Measurements from ENCODE around the gene SSBP3.

DNA sequence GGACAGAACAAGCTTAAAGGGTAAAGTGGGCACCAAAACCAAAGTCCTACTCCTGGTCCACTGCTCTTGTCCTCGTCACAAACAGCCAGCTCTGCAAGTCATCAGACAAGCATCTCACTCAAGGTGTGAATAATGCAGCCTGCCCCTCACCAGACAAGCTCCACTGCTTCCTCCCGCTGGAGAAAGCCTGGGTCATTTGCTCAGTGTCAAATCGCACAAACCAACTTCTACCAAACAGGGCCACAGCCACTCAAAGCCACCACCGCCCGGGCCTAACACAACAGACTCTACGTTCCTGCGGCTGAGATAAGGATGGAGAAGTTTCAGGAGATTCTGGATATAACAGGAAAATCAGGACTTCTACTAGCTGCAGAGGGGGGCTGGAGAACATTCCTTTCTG lies 3.3 kb downstream of the SSBP3 start:
- TF ChIP-seq, protein P1, sequence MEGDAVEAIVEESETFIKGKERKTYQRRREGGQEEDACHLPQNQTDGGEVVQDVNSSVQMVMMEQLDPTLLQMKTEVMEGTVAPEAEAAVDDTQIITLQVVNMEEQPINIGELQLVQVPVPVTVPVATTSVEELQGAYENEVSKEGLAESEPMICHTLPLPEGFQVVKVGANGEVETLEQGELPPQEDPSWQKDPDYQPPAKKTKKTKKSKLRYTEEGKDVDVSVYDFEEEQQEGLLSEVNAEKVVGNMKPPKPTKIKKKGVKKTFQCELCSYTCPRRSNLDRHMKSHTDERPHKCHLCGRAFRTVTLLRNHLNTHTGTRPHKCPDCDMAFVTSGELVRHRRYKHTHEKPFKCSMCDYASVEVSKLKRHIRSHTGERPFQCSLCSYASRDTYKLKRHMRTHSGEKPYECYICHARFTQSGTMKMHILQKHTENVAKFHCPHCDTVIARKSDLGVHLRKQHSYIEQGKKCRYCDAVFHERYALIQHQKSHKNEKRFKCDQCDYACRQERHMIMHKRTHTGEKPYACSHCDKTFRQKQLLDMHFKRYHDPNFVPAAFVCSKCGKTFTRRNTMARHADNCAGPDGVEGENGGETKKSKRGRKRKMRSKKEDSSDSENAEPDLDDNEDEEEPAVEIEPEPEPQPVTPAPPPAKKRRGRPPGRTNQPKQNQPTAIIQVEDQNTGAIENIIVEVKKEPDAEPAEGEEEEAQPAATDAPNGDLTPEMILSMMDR (IDR thresholded peaks at IDR 0.05; ENCODE audit: low read depth, low read length) = no peak
- TF ChIP-seq EZH2phosphoT487 (IDR thresholded peaks at IDR 0.05; ENCODE audit: low read depth) = no peak
